ENCODE measurements around the gene HJV. TPM values are rescaled to one million over a fixed set of nuclear protein-coding genes. Genes with fewer than 3 reads are reported as not detected.
A peak's percentile ranks its signal among the peaks of the same experiment; 100 is the strongest.

HJV gene
- total and polyA plus RNA-seq, 2 of the 13 experiments (the other 11 are each of a cell fraction or from before 2014, with no cell fraction given), result 0.18 TPM; not detected in 1

- no peak for TF ChIP-seq ZNF782 (CRISPR knock-in tag; IDR thresholded peaks at IDR 0.05; ENCODE audit: borderline replicate concordance)
- no peak for TF ChIP-seq SRSF4 (IDR thresholded peaks at IDR 0.05; ENCODE audit: low read depth, low read length, poor library complexity, severe bottlenecking)
- no peak for TF ChIP-seq AGO2 (optimal IDR thresholded peaks at IDR 0.05; ENCODE audit: low read depth, low read length)
- TF ChIP-seq SRF (IDR thresholded peaks at IDR 0.05; ENCODE audit: low read depth, low read length), result no peak
- peak; percentile 16; the same call in 1 of the 2 replicates for TF ChIP-seq FOXP4 (CRISPR knock-in tag; IDR thresholded peaks at IDR 0.05)
- TF ChIP-seq PPARG (CRISPR knock-in tag; conservative IDR thresholded peaks at IDR 0.05), result peak; percentile 32; the same call in 1 of the 2 replicates
- no peak for TF ChIP-seq ZBTB49 (CRISPR knock-in tag; IDR thresholded peaks at IDR 0.05; ENCODE audit: borderline replicate concordance)
- peak; percentile 95 for TF ChIP-seq RBM22 (optimal IDR thresholded peaks at IDR 0.05; ENCODE audit: low read length)
- TF ChIP-seq MAFG (CRISPR knock-in tag; IDR thresholded peaks at IDR 0.05), result no peak
- no peak for TF ChIP-seq ZNF20 (CRISPR knock-in tag; IDR thresholded peaks at IDR 0.05)
- no peak for TF ChIP-seq ZNF530 (CRISPR knock-in tag; IDR thresholded peaks at IDR 0.05; ENCODE audit: low read depth)
- TF ChIP-seq ZNF646 (CRISPR knock-in tag; IDR thresholded peaks at IDR 0.05), result no peak
- peak; percentile 35; the same call in 1 of the 2 replicates for TF ChIP-seq MAX (IDR thresholded peaks at IDR 0.05)
- TF ChIP-seq TBP (CRISPR knock-in tag; IDR thresholded peaks at IDR 0.05), result no peak
- no peak for TF ChIP-seq ZNF746 (CRISPR knock-in tag; IDR thresholded peaks at IDR 0.05)
These were observed 15.6 kb upstream of the HJV start (continued) for GRCh38 chr1:146036965-146037646.
